LNCAP (cell line): ENCODE data around the gene DRGX.

Experiments used
- CTCF ChIP-seq: fragments of 450-650 bp; IDR thresholded peaks from 2 replicates; pipeline ENCODE4 v1.5.1; 2017; ENCODE audit warnings: mild to moderate bottlenecking

DRGX gene

DNA sequence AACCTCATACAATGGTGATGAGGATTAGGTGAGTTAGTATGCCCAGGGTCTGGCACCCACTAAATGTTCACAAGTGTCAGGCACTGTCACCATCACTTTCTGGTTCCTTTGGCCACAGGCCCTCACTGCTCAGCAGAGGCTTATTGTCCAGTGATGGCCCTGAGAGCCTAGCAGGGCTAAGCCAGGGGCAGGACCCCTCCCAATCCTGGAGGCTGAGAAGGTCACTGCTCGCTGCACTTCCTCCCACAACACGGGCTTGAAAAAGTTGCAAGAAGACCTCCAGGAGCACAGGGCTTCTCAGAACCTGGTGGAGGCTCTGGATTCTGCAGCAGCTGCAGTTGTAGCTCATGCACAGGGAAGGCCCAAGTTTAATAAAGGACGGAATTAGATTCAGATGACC, 48.1 kb downstream of the DRGX start:
- no peak for TF ChIP-seq CTCF

GRCh38 chr10:49347342-49347741, 48.5 kb downstream of the DRGX start:
- TF ChIP-seq CTCF: no peak

DNA sequence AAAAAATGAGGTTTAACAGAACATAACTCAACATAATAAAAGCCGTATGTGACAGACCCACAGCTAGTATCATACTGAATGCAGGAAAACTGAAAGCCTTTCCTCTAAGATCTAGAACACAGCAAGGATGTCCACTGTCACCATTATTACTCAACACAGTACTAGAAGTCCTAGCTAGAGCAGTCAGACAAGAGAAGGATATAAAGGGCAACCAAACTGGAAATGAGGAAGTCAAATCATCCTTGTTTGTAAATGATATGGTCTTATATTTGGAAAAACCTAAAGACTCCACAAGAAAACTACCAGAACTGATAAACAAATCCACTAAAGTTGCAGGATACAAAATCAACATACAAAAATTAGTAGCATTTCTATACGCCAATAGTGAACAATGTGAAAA, 51.0 kb downstream of the DRGX start:
- no peak for TF ChIP-seq CTCF

DNA sequence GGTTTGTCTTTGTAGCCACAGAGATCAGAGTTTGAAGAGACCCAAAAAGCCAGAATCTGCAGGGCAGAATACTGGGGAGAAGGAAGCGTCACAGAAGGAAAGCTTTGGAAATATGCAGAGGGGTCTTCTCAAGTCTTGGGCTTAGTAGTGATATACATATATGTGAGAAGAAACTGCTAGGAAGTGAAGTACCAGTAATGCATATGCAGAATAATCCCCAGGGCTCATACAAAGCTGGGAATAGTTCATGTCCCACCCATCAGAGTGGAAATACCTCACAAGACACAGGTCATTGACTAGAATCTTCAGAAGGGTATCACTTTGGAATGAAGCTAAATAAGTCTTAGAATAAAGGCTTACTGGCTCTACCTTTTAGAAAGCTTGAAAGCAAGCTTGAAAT, 57.3 kb downstream of the DRGX start:
- no peak for TF ChIP-seq CTCF

DNA sequence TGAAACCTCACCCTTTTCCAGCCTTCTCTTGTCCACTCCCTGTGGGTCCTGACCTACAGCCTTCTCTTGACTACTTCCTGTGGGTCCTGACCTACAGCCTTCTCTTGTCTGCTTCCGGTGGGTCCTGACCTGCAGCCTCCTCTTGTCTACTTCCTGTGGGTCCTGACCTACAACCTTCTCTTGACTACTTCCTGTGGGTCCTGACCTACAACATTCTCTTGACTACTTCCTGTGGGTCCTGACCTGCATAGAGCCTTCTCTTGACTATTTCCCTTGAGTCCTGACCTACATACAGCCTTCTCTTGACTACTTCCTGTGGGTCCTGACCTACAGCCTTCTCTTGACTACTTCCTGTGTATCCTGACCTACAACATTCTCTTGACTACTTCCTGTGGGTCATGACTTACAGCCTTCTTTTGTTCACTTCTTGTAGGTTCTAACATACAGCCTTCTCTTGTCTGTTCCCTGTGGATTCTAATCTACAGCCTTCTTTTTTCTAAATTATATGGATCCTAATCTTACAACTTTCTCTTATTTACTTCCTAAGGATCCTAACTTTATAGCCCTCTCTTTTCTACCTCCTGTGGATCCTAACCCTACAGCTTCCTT, 60.4 kb downstream of the DRGX start:
- TF ChIP-seq CTCF: no peak

DNA sequence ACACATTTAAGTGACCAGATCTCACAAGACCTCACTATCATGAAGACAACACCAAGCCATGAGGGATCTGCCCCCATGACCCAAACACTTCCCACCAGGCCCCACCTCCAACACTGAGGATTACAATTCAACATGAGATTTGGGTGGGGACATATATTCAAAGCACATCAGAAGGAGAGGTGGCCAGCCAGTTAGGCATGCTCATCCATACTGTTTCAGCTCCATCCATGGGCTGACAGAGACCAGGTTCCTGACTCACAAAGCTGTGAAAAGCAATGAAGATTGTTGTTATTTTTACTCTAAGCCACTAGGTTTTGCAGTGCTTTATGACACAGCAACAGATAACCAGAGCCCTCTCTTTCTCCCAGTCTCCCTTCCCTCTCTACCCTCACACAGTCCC, 60.9 kb downstream of the DRGX start:
- TF ChIP-seq CTCF: no peak

DNA sequence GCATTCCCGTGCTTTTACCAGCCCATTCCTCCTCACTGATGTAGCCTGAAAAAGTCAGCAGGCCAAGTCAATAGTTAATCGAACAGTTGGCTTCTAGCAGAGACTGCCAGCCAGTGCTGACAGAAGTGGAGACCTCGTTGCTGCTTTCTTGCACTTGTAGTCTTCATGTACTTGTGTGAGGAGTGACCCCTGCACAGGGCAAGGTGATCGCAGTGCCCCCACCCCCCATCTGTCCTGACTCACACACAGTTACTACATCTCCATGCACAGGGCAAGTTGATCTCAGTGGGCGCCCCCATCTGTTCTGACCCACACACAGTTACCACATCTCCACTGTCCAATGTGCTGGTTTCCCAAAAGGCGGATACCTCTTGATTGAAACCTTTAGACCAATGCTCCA, 62.7 kb downstream of the DRGX start:
- TF ChIP-seq CTCF: no peak

DNA sequence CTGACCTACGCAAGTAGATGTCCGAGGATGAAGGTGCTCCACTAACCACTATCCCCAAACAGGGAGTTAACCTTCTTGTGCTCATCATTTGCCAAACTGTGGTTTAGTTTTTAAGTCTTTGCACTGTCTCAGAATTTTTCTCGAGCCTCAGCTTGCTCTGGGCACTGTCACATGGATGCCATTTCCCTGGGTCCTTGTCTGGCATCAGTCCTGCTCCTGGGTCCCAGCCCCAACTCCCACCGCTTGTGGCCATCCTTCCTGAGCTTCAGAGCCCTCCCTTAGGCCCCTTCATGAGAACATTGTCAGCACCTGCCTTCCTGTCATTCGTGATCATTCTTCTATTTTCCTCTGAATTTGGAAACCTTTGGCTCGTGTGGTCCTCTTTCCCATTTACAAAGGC, 63.1 kb downstream of the DRGX start:
- TF ChIP-seq CTCF: no peak
